Colonic mucosa (tissue), 4 donors: ENCODE results near the gene ZNF620. TPM values are rescaled to one million over a fixed set of nuclear protein-coding genes. Genes with fewer than 3 reads are reported as not detected.
"Not testable (repeated sequence)": the region's sequence is repeated elsewhere in the genome, so short reads cannot be mapped to it uniquely, and the experiment has no call there.

Experiments used
- DNase-seq: peaks from one replicate; pipeline ENCODE4 v3.0.0-alpha.2; 2020
- H3K27ac ChIP-seq: fragments of 200-600 bp; one replicate; pipeline ENCODE4 v1.8.0; 2021
- H3K27me3 ChIP-seq: fragments of 200-600 bp; one replicate; pipeline ENCODE4 v1.8.0; 2021
- H3K36me3 ChIP-seq: fragments of 200-600 bp; one replicate; pipeline ENCODE4 v1.8.0; 2021
- H3K4me1 ChIP-seq: fragments of 200-600 bp; one replicate; pipeline ENCODE4 v1.8.0; 2021; ENCODE audit warnings: mild to moderate bottlenecking
- H3K4me3 ChIP-seq: fragments of 200-600 bp; one replicate; pipeline ENCODE4 v1.8.0; 2021
- H3K9ac ChIP-seq, 2 donors: one replicate each; pipeline ENCODE4 v1.7.0; 2013; ENCODE audit warnings: control low read depth in 2 of 2, low read depth in 2 of 2, low read length in 2 of 2
- H3K9me3 ChIP-seq: fragments of 200-600 bp; one replicate; pipeline ENCODE4 v1.8.0; 2021
- CTCF ChIP-seq: fragments of 200-600 bp; IDR thresholded peaks from one replicate; pipeline ENCODE4 v1.8.0; 2022; ENCODE audit warnings: antibody characterized with exemption, mild to moderate bottlenecking
- intact Hi-C: fragments of 100-400 bp; cut with DNase I; formaldehyde crosslinking; loops from one replicate; pipeline ENCODE4 v1.14.1; 2022
- total RNA-seq, 2 donors: library from RNA; stranded (reverse); fragmentation: NEBNext Ultra II Directional in 1 of 2; extraction: Animal tissue kit (Norgen Biotek cat#: 25700) in 1 of 2; gene quantifications; one replicate each; pipeline ENCODE4 v1.2.1, GENCODE V29; 2021
- donor health status: healthy.
- donor health status: DM: no; HTN: no; CAD: no.
- donor health status: DM: no; HTN: no; CAD: no.

ZNF620 gene
- total RNA-seq, 2 donors from 2014 or later, result 4.0 to 4.6 TPM

- no peak overlapping the region for H3K27ac ChIP-seq
- intact Hi-C loops, result no loop called here
- H3K27me3 ChIP-seq, result no peaks in the 10 kb centered on the region
- no peaks in the 10 kb centered on the region for H3K9me3 ChIP-seq
- H3K9ac ChIP-seq, result no peak overlapping the region
- peaks cover 17% of the 10 kb centered on the region for H3K36me3 ChIP-seq
- no peak for DNase-seq
- H3K4me1 ChIP-seq, result no peaks in the 10 kb centered on the region
- TF ChIP-seq CTCF, result no peak
- H3K4me3 ChIP-seq, result no peak overlapping the region
These were observed 26.4 kb downstream of the ZNF620 start for GRCh38 chr3:40532252-40532651.

- Histone ChIP-seq H3K36me3 (peaks cover 17% of the 10 kb centered on the region), H3K4me3 (no peak overlapping the region), H3K27ac (no peak overlapping the region), H3K27me3 (no peaks in the 10 kb centered on the region), H3K9me3 (no peaks in the 10 kb centered on the region), H3K9ac (no peak overlapping the region), H3K4me1 (no peaks in the 10 kb centered on the region)
- intact Hi-C loops, result no loop called here
- no peak for TF ChIP-seq CTCF
- no peak for DNase-seq
These were observed 28.4 kb downstream of the ZNF620 start for GRCh38 chr3:40534283-40534682.

GRCh38 chr3:40546816-40547215, 41.0 kb downstream of the ZNF620 start:
- H3K9ac ChIP-seq, result no peak overlapping the region
- no peak for TF ChIP-seq CTCF
- no peaks in the 10 kb centered on the region for H3K36me3 ChIP-seq
- H3K27ac ChIP-seq, result no peak overlapping the region
- H3K4me1 ChIP-seq, result no peaks in the 10 kb centered on the region
- intact Hi-C loops, result no loop called here
- no peaks in the 10 kb centered on the region for H3K27me3 ChIP-seq
- no peaks in the 10 kb centered on the region for H3K9me3 ChIP-seq
- DNase-seq, result no peak
- no peak overlapping the region for H3K4me3 ChIP-seq

GRCh38 chr3:40550167-40550566, 44.3 kb downstream of the ZNF620 start:
- no peak overlapping the region for H3K9ac ChIP-seq
- H3K4me3 ChIP-seq, result no peak overlapping the region
- no peak for TF ChIP-seq CTCF
- H3K27ac ChIP-seq, result no peak overlapping the region
- no peaks in the 10 kb centered on the region for H3K9me3 ChIP-seq
- no peaks in the 10 kb centered on the region for H3K27me3 ChIP-seq
- intact Hi-C loops, result no loop called here
- no peak for DNase-seq
- H3K36me3 ChIP-seq, result no peaks in the 10 kb centered on the region
- H3K4me1 ChIP-seq, result no peaks in the 10 kb centered on the region

GRCh38 chr3:40557575-40558161, 51.8 kb downstream of the ZNF620 start:
- Histone ChIP-seq H3K9me3 (no peaks in the 10 kb centered on the region), H3K27ac (no peak overlapping the region), H3K4me1 (no peaks in the 10 kb centered on the region), H3K9ac (no peak overlapping the region), H3K27me3 (no peaks in the 10 kb centered on the region), H3K4me3 (no peak overlapping the region), H3K36me3 (no peaks in the 10 kb centered on the region)
- intact Hi-C loops, result no loop called here
- TF ChIP-seq CTCF, result no peak
- no peak for DNase-seq

- H3K27ac ChIP-seq, H3K36me3 ChIP-seq, H3K9me3 ChIP-seq, H3K9ac ChIP-seq, H3K4me3 ChIP-seq, intact Hi-C loops, H3K4me1 ChIP-seq, DNase-seq, H3K27me3 ChIP-seq: not testable (repeated sequence)
These were observed 56.6 kb downstream of the ZNF620 start for GRCh38 chr3:40562482-40562881.

- H3K4me3 ChIP-seq, H3K27me3 ChIP-seq, intact Hi-C loops, H3K9me3 ChIP-seq, H3K27ac ChIP-seq, DNase-seq, H3K4me1 ChIP-seq, H3K9ac ChIP-seq, H3K36me3 ChIP-seq: not testable (repeated sequence)
These were observed 59.8 kb downstream of the ZNF620 start for GRCh38 chr3:40565629-40566028.
